ENCODE data around the gene ANKRD55. TPM values are rescaled to one million over a fixed set of nuclear protein-coding genes. Genes with fewer than 3 reads are reported as not detected.
A peak's percentile ranks its signal among the peaks of the same experiment; 100 is the strongest.

The ANKRD55 gene
- total and polyA plus RNA-seq, 2 donors (not counting 3 experiments of a cell fraction or from before 2014, with no cell fraction given): 1.4 to 2.1 TPM

- dilution Hi-C loops (cut with MboI; ENCODE audit: extremely low pct_ligation_motif_present, low sequenced_read_pairs): no loop called here
- Histone ChIP-seq H3K4me1 (ENCODE audit: control insufficient read depth, extremely low read depth, insufficient read depth, low read length) (no peaks in the 10 kb centered on the region), H3K27me3 (ENCODE audit: control insufficient read depth in 2 of 2, insufficient read depth in 2 of 2, low read length in 2 of 2) (no peaks in the 10 kb centered on the region), H3K9ac (replicated peaks; ENCODE audit: extremely low read depth, insufficient read depth, low read length) (no peak overlapping the region), H3K9me3 (replicated peaks; ENCODE audit: control insufficient read depth, insufficient read depth, low read length) (no peaks in the 10 kb centered on the region), H4K20me1 (replicated peaks; ENCODE audit: control insufficient read depth, extremely low read depth, insufficient read depth, low read length) (no peaks in the 10 kb centered on the region), H3K36me3 (ENCODE audit: control insufficient read depth in 2 of 2, extremely low read depth in 1 of 2, insufficient read depth in 2 of 2, low read length in 2 of 2) (no peaks in the 10 kb centered on the region), H3K27ac (ENCODE audit: insufficient read depth, low read depth, low read length) (no peak overlapping the region), H3K4me2 (ENCODE audit: insufficient read depth, low read length) (no peak overlapping the region), H2AFZ (ENCODE audit: low read depth, low read length) (no peak overlapping the region), H3K79me2 (ENCODE audit: control insufficient read depth, insufficient read depth, low read length) (no peaks in the 10 kb centered on the region), H3K4me3 (replicated peaks in 1 of 3; ENCODE audit: insufficient read depth in 1 of 3, low read depth in 1 of 3, low read length in 3 of 3) (no peak overlapping the region), H3K9me1 (replicated peaks; ENCODE audit: control insufficient read depth, extremely low read depth, insufficient read depth, low read length) (no peaks in the 10 kb centered on the region)
- ChIA-PET POLR2A (no interaction called here), CTCF (no interaction called here)
- FAIRE-seq (no peak), DNase-seq (ENCODE audit: low read depth, low spot score) (peak; percentile 49)
- TF ChIP-seq EZH2 (IDR thresholded peaks at IDR 0.05; ENCODE audit: borderline replicate concordance, low read depth, low read length, severe bottlenecking): no peak
- no peak for TF ChIP-seq MYC (IDR thresholded peaks at IDR 0.05; ENCODE audit: low read depth, low read length)
- TF ChIP-seq FOS (IDR thresholded peaks at IDR 0.05; ENCODE audit: borderline replicate concordance, insufficient read depth, low read length): no peak
- no peak for TF ChIP-seq POLR2A (IDR thresholded peaks at IDR 0.05; ENCODE audit: low read depth, low read length)
- TF ChIP-seq JUN (IDR thresholded peaks at IDR 0.05; ENCODE audit: borderline replicate concordance, insufficient read depth, insufficient read length, low read depth): no peak
- TF ChIP-seq, protein P1, sequence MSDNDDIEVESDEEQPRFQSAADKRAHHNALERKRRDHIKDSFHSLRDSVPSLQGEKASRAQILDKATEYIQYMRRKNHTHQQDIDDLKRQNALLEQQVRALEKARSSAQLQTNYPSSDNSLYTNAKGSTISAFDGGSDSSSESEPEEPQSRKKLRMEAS (IDR thresholded peaks at IDR 0.05; ENCODE audit: insufficient read depth, insufficient read length): no peak
- no peak for TF ChIP-seq CTCF (IDR thresholded peaks at IDR 0.05; ENCODE audit: extremely low read depth in 1 of 2, insufficient read depth in 1 of 2, low read depth in 1 of 2, low read length in 2 of 2)
- TF ChIP-seq POLR2AphosphoS5 (IDR thresholded peaks at IDR 0.05; ENCODE audit: insufficient read depth, low read depth, low read length): no peak
- no peak for TF ChIP-seq GATA2 (IDR thresholded peaks at IDR 0.05; ENCODE audit: insufficient read depth, insufficient read length, low read depth, low read length)
- intact Hi-C loops (cut with micrococcal nuclease): no loop called here
- no TSS peak for BruUV-seq (replicated peaks)
Observed at GRCh38 chr5:56247592-56247991, 14.5 kb upstream of the ANKRD55 start.

All from endothelial cell of umbilical vein (primary cell).